Activated CD8-positive, alpha-beta T cell treated with anti-CD3 and anti-CD28 coated beads, Interleukin-2, amount 10 ng/mL, durations not matched to agents 7 days and 5 days (primary cell): ENCODE data around the gene TPK1. TPM values are rescaled to one million over a fixed set of nuclear protein-coding genes. Genes with fewer than 3 reads are reported as not detected.

Source experiments
- ATAC-seq: fragments of 150-1000 bp; cut with Tn5 transposase; one replicate; pipeline ENCODE4 v1.10.0; 2021; ENCODE audit warnings: moderate library complexity
- CTCF ChIA-PET: fragments of 350-600 bp; sonication (Branson Sonifier 250); formaldehyde crosslinking; loops from one replicate; lab custom pipeline; 2021; ENCODE audit warnings: antibody characterized with exemption; lab: Charles Lee
- POLR2A ChIA-PET: fragments of 350-600 bp; sonication (Branson Sonifier 250); formaldehyde crosslinking; loops from one replicate; lab custom pipeline; 2021; ENCODE audit warnings: antibody characterized with exemption; lab: Charles Lee
- DNase-seq: peaks from one replicate; pipeline ENCODE4 v3.0.0-alpha.2; 2020
- H3K27ac Mint-ChIP-seq: one replicate; pipeline ENCODE4 v1.8.0; 2021; ENCODE audit warnings: mild to moderate bottlenecking, mixed read lengths
- H3K27me3 Mint-ChIP-seq: one replicate; pipeline ENCODE4 v1.8.0; 2021; ENCODE audit warnings: low read depth, mixed read lengths
- H3K36me3 Mint-ChIP-seq: one replicate; pipeline ENCODE4 v1.8.0; 2021; ENCODE audit warnings: low read depth, mixed read lengths
- H3K4me1 Mint-ChIP-seq: one replicate; pipeline ENCODE4 v1.8.0; 2021; ENCODE audit warnings: low read depth, mixed read lengths
- H3K4me3 Mint-ChIP-seq: one replicate; pipeline ENCODE4 v1.8.0; 2021; ENCODE audit warnings: mild to moderate bottlenecking, mixed read lengths
- H3K9me3 Mint-ChIP-seq: one replicate; pipeline ENCODE4 v1.8.0; 2022; ENCODE audit warnings: mixed read lengths; ENCODE audit not compliant: insufficient read depth
- total RNA-seq, 2 experiments: library from RNA; stranded (reverse); gene quantifications; one replicate each; pipeline ENCODE4 v1.2.3, GENCODE V29; 2021

Gene TPK1
- total RNA-seq, 2 experiments from 2014 or later = 10.2 to 10.7 TPM

- H3K36me3 Mint-ChIP-seq = no peaks in the 10 kb centered on the region
- peaks cover 7% of the 10 kb centered on the region for H3K4me1 Mint-ChIP-seq
- no peak for DNase-seq
- ChIA-PET POLR2A (no interaction called here), CTCF (no interaction called here)
- no peaks in the 10 kb centered on the region for H3K27me3 Mint-ChIP-seq
- ATAC-seq = no peak
- H3K4me3 Mint-ChIP-seq = no peak overlapping the region
- no peak overlapping the region for H3K27ac Mint-ChIP-seq
- H3K9me3 Mint-ChIP-seq = no peaks in the 10 kb centered on the region
Measured at GRCh38 chr7:144777005-144777839, 58.6 kb downstream of the TPK1 start.

GRCh38 chr7:144776447-144776846, 59.4 kb downstream of the TPK1 start:
- Mint-ChIP-seq H3K36me3 (no peaks in the 10 kb centered on the region), H3K27me3 (no peaks in the 10 kb centered on the region), H3K4me1 (peaks cover 7% of the 10 kb centered on the region), H3K4me3 (no peak overlapping the region), H3K27ac (no peak overlapping the region), H3K9me3 (no peaks in the 10 kb centered on the region)
- CTCF ChIA-PET = no interaction called here
- ATAC-seq (no peak), DNase-seq (no peak)
- POLR2A ChIA-PET = no interaction called here

GRCh38 chr7:144775749-144776148, 60.1 kb downstream of the TPK1 start:
- Mint-ChIP-seq H3K4me3 (no peak overlapping the region), H3K36me3 (no peaks in the 10 kb centered on the region), H3K27ac (no peak overlapping the region), H3K9me3 (no peaks in the 10 kb centered on the region), H3K27me3 (no peaks in the 10 kb centered on the region), H3K4me1 (peaks cover 7% of the 10 kb centered on the region)
- ChIA-PET POLR2A (no interaction called here), CTCF (no interaction called here)
- ATAC-seq (no peak), DNase-seq (no peak)

DNA sequence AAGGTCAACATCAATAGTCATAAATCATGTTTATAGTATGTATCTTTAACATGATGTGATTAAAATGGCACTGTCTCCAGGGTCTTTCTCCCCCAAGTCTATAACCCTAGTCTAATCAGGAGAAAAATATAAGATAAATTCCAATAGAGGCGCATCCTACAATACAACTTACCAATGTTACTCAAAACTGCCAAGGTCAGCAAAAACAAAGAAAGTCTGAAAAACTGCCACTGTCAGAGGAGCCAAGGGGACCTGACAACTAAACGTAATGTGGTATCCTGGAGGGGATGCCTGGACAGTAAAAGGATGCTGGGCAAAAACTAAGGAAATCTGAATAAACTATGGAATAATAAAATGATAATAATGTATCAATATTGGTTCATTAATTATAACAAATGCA, 63.9 kb downstream of the TPK1 start:
- peaks cover 1% of the 10 kb centered on the region for H3K4me1 Mint-ChIP-seq
- ChIA-PET POLR2A (no interaction called here), CTCF (no interaction called here)
- no peaks in the 10 kb centered on the region for H3K9me3 Mint-ChIP-seq
- no peak overlapping the region for H3K4me3 Mint-ChIP-seq
- H3K27me3 Mint-ChIP-seq = no peaks in the 10 kb centered on the region
- no peaks in the 10 kb centered on the region for H3K36me3 Mint-ChIP-seq
- no peak overlapping the region for H3K27ac Mint-ChIP-seq
- DNase-seq = no peak
- ATAC-seq = no peak

DNA sequence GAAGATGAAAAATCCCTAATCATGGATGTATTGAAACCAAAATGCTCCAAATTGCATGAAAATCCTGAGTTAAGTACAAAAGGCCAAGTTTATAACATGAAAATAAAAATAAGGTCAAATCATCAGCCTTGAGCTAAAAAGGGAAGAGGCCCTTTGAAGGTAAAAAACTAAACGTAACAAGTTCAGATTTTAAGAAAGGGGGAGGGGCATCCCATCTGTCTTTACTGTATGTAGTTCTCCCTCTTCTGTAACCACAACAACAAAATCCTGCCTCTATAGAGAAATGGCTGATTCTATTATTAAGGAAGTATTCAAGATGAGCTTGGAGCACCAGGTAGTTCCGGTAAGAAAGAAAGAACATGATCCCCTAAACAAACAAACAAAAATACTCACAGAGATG, 64.7 kb downstream of the TPK1 start:
- Mint-ChIP-seq H3K9me3 (no peaks in the 10 kb centered on the region), H3K36me3 (no peaks in the 10 kb centered on the region), H3K27me3 (no peaks in the 10 kb centered on the region), H3K4me3 (no peak overlapping the region), H3K4me1 (no peaks in the 10 kb centered on the region), H3K27ac (no peak overlapping the region)
- CTCF ChIA-PET = no interaction called here
- DNase-seq (no peak), ATAC-seq (no peak)
- POLR2A ChIA-PET = no interaction called here

DNA sequence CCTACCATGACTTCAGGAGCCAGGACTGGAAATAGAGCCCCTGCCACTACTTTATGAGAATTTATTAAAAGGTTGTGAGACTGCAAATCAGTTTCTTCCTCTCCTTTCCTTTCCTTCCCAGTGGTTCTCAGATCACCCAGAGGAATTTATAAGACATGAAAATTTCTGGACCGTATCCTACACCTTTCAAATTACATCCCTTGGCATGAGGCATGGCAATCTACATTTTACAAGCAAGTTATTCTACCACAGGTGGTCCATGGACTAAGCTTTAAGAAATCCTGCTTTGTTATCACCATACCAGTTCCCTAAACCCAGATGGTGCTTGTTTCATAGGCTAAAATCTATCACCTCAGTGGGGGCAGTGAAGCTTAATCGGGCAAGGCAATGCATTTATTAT, 66.5 kb downstream of the TPK1 start:
- no peak overlapping the region for H3K27ac Mint-ChIP-seq
- no peak for DNase-seq
- H3K36me3 Mint-ChIP-seq = no peaks in the 10 kb centered on the region
- ATAC-seq = no peak
- H3K9me3 Mint-ChIP-seq = no peaks in the 10 kb centered on the region
- no peak overlapping the region for H3K4me3 Mint-ChIP-seq
- ChIA-PET POLR2A (no interaction called here), CTCF (interaction anchor here (1.0 kb wide), 1 partner anchor 13 kb away, joined by 3 read pairs; no protein-coding TSS in a partner anchor)
- H3K27me3 Mint-ChIP-seq = no peaks in the 10 kb centered on the region
- H3K4me1 Mint-ChIP-seq = no peaks in the 10 kb centered on the region

GRCh38 chr7:144768633-144769032, 67.2 kb downstream of the TPK1 start:
- no peaks in the 10 kb centered on the region for H3K4me1 Mint-ChIP-seq
- ChIA-PET POLR2A (no interaction called here), CTCF (no interaction called here)
- H3K27ac Mint-ChIP-seq = no peak overlapping the region
- no peaks in the 10 kb centered on the region for H3K27me3 Mint-ChIP-seq
- no peaks in the 10 kb centered on the region for H3K9me3 Mint-ChIP-seq
- ATAC-seq (no peak), DNase-seq (no peak)
- no peaks in the 10 kb centered on the region for H3K36me3 Mint-ChIP-seq
- H3K4me3 Mint-ChIP-seq = no peak overlapping the region

GRCh38 chr7:144763291-144763690, 72.6 kb downstream of the TPK1 start:
- H3K4me3 Mint-ChIP-seq = no peak overlapping the region
- CTCF ChIA-PET = no interaction called here
- ATAC-seq (no peak), DNase-seq (no peak)
- H3K9me3 Mint-ChIP-seq = no peaks in the 10 kb centered on the region
- no peaks in the 10 kb centered on the region for H3K4me1 Mint-ChIP-seq
- no peak overlapping the region for H3K27ac Mint-ChIP-seq
- no peaks in the 10 kb centered on the region for H3K36me3 Mint-ChIP-seq
- H3K27me3 Mint-ChIP-seq = no peaks in the 10 kb centered on the region
- POLR2A ChIA-PET = no interaction called here

GRCh38 chr7:144762853-144763252, 73.0 kb downstream of the TPK1 start:
- ATAC-seq = no peak
- Mint-ChIP-seq H3K27ac (no peak overlapping the region), H3K4me1 (no peaks in the 10 kb centered on the region), H3K4me3 (no peak overlapping the region), H3K9me3 (no peaks in the 10 kb centered on the region), H3K36me3 (no peaks in the 10 kb centered on the region), H3K27me3 (no peaks in the 10 kb centered on the region)
- POLR2A ChIA-PET = no interaction called here
- no peak for DNase-seq
- CTCF ChIA-PET = no interaction called here

- DNase-seq (no peak), ATAC-seq (no peak)
- Mint-ChIP-seq H3K4me3 (no peak overlapping the region), H3K9me3 (no peaks in the 10 kb centered on the region), H3K36me3 (no peaks in the 10 kb centered on the region), H3K4me1 (no peaks in the 10 kb centered on the region), H3K27me3 (no peaks in the 10 kb centered on the region), H3K27ac (no peak overlapping the region)
- CTCF ChIA-PET = no interaction called here
- POLR2A ChIA-PET = no interaction called here
Measured at GRCh38 chr7:144761493-144761892, 74.4 kb downstream of the TPK1 start.

- no peak overlapping the region for H3K27ac Mint-ChIP-seq
Measured at GRCh38 chr7:144759653-144760052, 76.2 kb downstream of the TPK1 start.

DNA sequence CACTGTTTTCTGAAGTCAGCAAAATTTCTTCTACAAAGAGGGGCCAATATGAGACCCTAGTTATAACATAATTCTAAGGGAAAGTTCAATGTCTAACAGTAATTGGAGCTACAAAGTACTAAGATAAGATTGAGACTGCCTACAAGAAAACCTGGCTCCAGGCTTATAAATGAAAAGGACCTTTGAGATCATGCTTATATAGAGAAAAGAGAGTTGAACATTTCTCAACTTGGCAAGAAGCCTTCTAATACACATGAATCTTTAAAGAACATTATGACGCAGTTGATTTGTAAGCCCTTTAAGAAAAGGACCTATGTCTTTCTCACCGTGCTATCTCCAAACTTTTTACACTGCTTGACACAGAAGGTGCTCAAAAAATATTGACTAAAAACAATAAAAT, 87.9 kb downstream of the TPK1 start:
- ChIA-PET CTCF (interaction anchor here (1.3 kb wide), 1 partner anchor 37 kb away, joined by 3 read pairs; no protein-coding TSS in a partner anchor), POLR2A (no interaction called here)
- no peak for ATAC-seq

More at GRCh38 chr7:144759653-144760052, 76.2 kb downstream of the TPK1 start:
- no peak overlapping the region for H3K4me3 Mint-ChIP-seq
- ATAC-seq (no peak), DNase-seq (no peak)
- POLR2A ChIA-PET = no interaction called here
- peaks cover 2% of the 10 kb centered on the region for H3K36me3 Mint-ChIP-seq
- CTCF ChIA-PET = no interaction called here
- peaks cover 9% of the 10 kb centered on the region for H3K9me3 Mint-ChIP-seq
- H3K4me1 Mint-ChIP-seq = no peaks in the 10 kb centered on the region
- H3K27me3 Mint-ChIP-seq = no peaks in the 10 kb centered on the region

More for the DNA sequence above, 87.9 kb downstream of the TPK1 start:
- Mint-ChIP-seq H3K27ac (no peak overlapping the region), H3K9me3 (no peaks in the 10 kb centered on the region), H3K36me3 (no peaks in the 10 kb centered on the region), H3K4me3 (no peak overlapping the region), H3K4me1 (no peaks in the 10 kb centered on the region), H3K27me3 (no peaks in the 10 kb centered on the region)
- DNase-seq = no peak
